Measurements from ENCODE around the gene PPP1R36. TPM values are rescaled to one million over a fixed set of nuclear protein-coding genes. Genes with fewer than 3 reads are reported as not detected.
"Not testable (repeated sequence)": the region's sequence is repeated elsewhere in the genome, so short reads cannot be mapped to it uniquely, and the experiment has no call there.

Gene PPP1R36
- total RNA-seq, 1 donor from 2014 or later, result 1.6 TPM

DNA sequence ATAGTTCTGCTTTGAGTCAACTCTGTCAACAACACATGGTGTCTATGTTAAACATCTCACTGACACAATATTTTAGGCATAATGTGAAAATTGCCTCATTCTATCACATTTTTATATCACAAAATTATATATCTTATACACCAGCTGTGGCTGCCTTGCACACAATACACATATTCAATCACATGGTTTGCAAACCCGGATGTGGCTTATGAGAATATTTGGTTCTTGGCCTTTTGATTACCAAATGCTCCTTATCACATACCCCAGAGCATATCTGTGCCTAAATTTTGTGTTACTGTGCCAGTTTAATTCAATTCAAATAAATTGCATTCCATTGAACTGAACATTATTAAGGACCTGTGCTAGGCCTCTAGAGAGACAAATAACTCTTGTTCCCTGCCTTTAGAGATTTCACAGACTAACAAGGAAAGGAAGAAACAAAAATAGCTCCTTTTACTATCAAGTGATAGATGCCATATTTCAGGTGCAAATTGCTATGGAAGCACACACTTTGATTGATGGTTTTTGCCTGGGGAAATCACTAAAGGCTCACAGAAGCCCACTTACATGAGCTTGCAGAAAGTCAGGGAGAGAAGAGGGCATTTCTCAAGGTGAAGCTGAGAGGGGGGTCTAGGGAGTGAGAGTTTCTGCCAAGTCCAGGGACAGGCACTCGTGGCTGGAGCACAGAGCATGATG lies 63.4 kb downstream of the PPP1R36 start:
- no peak for DNase-seq

DNA sequence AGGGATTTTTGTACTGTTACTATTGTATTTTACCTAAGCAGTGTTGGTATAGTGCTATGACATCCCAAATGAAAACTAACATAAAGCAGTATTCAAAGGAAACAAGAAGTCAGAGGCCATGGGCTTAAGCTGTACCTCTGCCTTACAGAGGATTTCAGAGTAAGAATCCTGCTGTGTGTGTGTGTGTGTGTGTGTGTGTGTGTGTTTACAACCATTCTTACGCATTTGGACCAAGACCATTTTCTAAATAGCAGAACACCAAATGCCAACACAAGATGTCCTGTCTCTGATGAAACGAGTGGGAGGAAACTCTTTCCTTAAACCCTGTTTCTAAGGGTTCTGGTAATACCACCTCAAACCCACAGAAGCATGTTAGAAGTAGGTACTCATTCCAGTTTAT lies 64.4 kb downstream of the PPP1R36 start:
- no peak for DNase-seq

DNA sequence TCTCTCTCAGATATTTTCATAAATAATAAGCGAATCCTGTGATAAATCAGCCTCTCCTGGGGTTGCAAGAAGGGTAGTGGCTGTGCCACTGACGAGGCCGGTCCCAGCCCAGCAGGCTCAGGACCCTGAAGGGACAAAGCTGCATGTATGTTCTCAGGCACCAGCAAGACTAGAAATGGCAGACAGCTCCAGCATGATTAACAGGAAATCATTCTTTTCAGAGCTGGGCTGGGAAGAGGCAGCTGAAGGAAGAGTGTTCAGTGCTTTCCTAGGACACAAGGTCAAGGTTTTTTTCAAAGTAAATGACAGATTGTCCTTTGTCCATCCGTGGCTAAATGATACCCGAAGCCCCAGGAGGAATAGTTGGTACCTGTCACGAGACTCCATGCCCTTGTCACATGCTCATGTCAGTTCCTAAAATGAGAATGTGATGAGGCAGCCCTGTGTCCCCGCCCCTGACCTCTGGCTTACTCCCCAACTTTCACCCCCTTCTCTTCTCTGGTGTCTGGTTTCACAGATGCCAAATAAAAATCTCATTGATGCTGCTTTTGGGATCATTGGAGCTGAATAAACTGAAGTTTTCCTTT lies 65.1 kb downstream of the PPP1R36 start:
- DNase-seq, result no peak

DNA sequence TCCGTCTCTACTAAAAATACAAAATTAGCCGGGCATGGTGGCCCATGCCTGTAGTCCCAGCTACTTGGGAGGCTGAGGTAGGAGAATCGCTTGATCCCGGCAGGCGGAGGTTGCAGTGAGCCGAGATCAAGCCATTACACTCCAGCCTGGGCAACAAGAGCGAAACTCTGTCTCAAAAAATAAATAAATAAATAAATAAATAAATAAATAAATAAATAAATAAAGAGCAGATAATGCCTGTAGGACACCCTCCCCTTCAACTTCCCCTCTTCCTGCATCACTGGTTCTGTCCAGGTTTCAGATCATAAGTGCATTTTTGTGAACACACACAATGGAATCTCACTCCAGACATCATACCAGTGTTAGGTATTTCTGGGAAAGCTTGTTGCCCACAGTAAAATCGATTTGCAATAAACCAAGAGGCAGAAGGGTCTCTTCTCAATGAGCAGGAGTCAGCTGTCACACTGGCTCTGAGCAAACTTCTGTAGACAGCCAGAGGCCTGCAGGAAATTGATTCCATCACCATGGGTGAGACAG lies 68.2 kb downstream of the PPP1R36 start:
- DNase-seq, result not testable (repeated sequence)

DNA sequence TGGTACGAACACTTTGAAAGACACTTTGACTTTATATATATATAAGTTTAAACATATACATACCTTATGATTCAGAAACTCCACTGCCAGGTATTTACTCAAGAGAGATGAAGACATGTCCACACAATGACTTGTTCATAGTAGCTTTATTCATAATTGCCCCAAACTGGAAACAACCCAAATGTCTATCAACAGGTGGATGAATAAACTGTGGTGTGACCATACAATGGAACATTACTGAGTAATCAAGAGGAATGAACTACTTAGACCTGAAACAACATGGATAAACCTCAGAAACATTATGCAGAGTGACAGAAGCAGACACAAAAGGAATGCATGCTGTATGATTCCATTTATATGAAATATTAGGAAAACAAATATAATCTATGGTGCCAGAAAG lies 71.1 kb downstream of the PPP1R36 start:
- DNase-seq, result no peak

DNA sequence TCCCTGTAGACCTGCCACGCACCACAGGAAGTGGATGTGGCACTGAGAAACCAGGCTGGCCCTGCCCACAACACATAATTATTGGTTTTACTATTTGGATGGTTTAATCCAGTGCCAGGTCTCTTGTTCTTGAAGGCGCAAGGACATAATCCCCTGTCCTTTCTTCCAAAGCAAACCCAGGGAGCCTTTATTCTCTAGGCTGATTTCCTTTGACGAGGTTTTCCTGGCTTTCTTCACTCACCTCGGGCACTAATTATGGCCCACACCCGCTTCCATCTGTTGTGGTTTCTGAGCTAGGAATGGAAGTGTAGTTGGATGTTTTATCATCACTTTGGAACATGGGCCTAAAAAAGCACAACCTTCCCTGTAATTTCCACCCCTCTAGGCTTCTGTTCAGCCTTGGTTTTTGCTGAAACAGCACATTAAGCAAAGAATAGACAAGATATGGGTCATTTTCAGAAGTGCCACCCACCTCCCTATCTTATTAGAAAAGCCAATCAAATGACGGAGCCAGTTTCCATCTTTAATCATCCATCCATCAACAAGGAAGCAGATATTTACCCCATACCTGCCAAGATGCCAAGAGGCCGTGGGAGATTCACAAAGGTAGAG lies 73.9 kb downstream of the PPP1R36 start:
- DNase-seq, result no peak

DNA sequence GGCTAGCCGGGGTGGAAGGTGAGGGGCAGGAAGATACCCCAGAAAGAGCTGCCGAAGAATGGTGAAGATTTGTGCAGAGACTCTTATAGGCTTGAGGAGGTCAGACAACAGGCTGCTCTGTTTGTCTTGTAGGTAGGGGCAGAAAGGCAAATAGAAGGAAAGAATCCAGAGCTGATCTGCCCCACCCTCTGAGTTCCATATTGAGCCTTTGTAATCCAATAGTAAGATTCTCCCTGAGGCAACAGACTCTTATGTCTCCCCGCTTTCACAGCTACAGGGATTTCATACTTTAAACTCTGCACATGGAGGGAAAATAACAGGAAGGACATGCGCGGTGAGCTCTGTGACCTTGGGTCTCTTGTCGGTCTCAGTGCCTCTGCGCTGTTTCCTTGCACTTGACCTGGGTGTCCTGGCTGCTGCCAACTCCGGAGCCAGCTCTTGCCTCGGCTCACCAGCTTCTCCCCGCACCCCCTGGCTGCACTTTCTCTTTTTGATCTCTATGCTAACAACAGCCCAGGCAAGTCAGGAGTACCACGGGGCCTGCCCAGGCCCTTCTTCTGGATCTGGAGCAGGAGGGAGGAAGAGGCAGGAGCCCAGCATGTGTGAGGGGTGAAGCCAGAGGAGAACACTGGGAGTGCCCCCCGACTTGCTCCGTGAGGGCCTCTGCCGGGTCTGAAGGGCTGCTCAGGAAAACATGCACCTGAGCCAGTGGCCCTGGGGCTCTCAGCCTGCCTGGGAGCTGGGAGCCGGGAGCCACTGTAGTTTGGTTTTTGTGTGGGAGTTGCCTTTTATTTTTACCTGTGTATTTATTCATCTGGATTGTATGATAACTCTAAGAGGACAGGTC lies 75.8 kb downstream of the PPP1R36 start:
- DNase-seq, result peak; percentile 33

DNA sequence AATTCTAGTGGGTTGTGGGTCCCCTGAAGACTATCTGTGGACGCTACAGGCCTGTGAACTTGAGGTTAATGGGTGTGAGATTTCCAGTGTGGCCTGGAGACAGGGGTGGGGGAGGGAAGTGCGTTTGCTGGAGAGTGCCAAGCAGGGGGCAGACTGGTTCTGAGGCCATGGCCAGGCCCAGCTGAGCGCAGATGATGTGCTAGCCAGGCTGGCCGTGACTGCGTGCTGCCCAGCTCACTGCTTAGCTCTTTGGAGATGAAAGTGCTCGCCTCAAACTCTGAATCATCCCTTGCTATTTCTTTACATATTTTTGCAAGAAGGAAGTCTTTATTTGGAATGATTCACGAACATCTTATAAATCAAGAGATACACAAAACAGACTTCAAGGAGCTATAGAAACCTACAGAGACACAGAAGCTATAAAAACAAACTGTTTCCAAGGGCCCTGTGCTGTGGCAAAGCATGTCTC lies 79.2 kb downstream of the PPP1R36 start:
- DNase-seq, result no peak

DNA sequence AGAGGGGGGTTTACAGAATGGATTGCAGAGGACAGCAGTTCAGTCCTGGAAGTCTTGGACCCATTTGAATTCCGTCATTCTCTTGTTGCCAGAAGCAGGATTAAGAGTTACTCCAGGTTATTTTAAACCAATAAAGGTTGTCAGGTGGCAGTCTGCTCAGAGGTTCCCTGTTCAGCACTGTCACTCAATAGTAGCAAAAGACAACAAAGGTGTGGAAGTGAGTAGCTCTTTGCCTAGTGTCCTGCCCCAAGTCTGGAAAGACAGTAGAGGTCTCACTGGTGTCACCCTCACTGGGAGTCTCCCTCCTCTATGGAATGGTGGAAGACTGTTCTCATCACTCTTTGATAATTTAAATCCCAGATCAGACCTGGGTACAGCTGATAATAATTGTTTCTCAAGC lies 81.0 kb downstream of the PPP1R36 start:
- DNase-seq, result no peak

DNA sequence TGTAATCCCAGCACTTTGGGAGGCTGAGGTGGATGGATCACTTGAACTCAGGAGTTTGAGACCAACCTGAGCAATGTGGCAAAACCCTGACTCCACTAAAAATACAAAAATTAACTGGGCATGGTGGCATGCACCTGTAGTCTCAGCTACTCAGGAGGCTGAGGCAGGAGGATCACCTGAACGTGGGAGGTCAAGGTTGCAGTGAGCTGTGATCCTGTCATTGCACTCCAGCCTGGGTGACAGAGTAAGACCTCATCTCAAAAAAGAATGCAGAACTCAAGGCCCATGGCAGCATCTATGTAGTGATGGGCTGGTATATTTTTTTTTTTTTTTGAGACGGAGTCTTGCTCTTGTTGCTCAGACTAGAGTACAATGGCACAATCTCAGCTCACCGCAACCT lies 81.5 kb downstream of the PPP1R36 start:
- not testable (repeated sequence) for DNase-seq

DNA sequence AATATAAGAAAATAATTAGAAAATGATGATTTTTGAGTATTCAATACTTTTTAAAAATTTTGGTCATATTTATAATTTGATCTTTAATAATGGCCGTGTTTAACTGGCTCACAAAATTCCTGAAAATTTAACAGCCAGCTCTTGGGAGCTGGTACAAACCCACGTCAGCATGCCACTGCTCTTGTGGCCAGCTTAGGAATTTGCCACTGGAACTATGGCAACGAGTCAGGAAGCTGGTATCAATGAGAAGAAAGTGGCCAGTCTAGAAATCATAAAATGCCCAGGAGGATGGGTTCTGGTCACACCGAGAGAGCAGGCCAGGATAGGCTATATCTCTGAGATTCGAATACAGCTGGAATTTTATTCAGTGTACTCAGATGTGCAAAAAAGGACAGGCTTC lies 82.3 kb downstream of the PPP1R36 start:
- DNase-seq, result no peak

DNA sequence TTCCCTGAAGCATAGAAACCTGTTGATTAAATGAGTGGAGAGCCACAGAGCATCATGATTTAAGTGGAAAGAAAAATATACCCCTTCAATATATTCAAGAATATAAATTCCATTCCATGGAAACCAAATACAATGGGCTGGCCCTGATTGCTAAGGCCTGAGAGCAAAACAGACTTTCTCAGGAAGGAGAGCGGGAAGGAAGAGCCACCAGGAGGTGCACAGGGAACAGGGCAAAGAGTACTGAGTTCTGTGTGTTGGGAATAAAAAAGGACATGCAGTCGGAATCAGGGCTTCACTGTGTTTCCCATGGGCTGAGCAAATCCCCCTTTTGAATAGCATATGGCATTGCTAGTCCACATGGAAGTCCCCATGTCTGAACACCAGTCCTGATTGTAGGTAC lies 84.8 kb downstream of the PPP1R36 start:
- DNase-seq, result no peak

DNA sequence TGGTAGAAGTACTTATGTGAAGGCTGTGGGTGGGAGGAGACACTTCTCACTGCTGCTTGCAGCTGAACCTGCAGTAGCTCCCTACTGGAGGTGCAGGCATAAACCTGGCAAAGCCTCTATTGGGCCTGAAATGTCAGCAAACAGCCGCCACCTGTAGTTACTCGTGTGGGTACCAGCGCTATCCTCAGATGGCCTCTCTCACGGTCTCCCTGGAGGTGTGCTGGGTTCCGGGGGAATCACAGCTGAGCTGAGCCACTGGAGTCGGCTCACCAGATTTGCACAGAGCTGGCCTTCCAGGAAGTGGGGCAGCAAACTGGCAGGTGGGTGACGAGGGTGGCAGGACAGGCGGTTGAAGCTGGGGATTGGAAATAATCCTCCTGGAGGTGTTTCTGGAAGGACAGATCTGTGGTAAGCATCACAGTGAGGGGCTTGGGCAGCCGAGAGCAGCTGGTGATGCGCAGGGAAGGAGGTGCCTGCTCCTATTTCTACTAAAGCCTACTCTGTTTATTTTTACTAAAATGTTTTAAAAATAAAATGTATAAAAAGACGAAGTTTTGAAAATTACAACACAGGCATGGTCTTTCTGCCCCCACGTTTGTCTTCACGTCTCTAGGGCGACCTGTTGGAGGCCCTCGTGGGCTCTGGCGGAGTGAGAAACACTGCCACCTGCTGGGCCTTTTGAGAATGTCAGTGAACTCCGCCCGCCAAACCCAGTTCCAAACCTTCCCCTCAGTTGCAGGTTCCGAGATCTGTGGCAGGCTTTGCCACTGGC lies 86.6 kb downstream of the PPP1R36 start:
- peak; percentile 85 for DNase-seq

DNA sequence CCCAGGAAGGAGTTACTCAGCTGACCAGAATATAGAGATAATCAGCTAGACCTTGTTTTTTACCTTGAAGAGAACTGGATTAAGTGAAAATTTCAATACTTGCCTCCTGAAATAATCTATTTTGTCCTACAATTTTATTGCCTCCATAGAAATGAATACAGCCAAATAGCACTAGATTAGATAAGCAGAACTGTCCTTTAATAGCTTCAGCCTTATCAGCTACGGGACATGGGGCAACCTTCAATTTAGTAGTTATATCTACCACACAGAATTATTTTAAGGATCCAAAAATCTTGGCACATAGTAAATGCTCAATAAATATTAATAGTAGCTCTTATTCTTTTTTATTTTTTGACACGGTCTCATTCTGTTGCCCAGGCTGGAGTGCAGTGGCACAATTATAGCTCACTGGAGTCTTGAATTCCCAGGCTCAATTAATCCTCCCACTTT lies 87.2 kb downstream of the PPP1R36 start:
- DNase-seq, result no peak

DNA sequence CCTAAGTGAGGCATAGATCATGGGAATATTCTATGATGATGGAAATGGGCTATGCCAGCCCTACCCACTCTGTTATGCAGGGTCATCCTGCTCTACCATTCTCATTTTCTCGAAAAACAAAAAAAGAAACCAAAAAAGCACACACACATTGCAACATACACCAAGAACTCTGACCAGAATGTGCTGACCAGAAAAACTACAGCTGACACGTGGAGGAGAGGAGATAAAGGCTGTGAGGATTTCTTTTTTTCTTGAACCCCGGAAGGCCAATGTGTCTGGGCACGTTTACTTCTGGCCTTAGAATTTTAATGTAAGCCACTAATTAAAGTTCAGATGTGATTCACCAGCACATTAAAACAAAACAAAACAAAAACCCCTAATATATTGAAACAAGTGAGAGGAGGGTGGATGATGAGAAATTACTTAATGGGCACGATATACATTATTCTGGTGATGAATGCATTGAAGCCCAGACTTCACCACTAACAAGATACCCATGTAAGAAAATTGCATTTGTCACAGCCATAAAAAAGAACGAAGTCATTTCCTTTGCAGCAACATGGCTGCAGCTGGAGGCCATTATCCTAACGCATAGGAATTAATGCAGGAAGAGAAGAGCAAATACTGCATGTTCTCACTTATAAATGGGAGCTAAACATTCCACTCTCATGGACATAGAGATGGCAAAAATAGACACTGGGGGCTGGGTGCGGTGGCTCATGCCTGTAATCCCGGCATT lies 88.1 kb downstream of the PPP1R36 start:
- DNase-seq, result no peak

DNA sequence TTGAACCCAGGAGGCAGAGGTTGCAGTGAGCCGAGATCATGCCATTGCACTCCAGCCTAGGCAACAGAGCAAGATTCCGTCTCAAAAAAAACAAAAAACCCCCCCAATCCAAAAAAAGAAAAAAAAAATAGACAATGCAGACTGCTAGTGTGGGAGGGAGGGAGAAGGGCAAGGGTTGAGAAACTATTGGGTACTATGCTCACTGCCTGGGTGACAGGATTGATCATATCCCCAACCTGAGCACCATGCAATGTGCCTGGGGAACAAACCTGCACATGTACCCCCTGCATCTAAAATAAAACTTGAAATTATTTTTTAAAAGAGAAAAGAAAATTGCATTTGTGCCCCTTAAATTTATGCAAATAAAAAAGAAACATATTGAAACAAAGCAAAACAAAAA lies 88.9 kb downstream of the PPP1R36 start:
- DNase-seq, result no peak
